Measurements from ENCODE around the gene RNU1-1.
"Not testable (repeated sequence)": the region's sequence is repeated elsewhere in the genome, so short reads cannot be mapped to it uniquely, and the experiment has no call there.

RNU1-1 gene

GRCh38 chr1:16491056-16491675, 22.9 kb downstream of the RNU1-1 start:
- DNase-seq: no peak

DNA sequence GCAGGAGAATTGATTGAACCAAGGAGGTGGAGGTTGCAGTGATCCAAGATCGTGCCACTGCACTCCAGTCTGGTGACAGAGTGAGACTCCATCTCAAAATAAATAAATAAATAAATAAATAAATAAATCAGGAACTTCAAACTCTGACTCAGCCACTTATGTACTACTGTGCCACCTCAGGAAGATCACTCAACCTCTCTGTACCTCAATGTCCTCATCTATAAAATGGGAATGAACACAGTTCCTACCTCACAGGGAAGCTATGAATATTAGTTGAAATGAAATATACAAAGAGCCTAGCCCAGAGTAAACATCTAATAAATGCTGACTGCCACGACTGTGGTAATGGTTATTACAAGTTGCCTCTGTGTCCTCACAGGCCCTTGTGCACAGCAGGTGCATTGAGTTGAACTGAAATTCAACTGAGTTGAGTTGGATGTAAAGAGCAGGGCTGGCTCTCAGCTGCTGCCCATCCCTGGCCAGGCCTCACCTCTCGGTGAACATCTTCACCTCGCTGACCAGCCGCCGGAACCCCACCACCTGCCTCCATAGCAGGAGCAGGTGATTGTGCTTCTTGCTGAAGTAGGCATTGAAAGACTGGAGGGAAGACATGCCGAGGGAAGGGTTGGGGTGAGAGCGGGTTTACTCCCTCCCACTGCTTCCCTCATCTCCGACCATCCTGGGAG, 24.7 kb downstream of the RNU1-1 start:
- DNase-seq: not testable (repeated sequence)

GRCh38 chr1:16487011-16487410, 27.1 kb downstream of the RNU1-1 start:
- not testable (repeated sequence) for DNase-seq

DNA sequence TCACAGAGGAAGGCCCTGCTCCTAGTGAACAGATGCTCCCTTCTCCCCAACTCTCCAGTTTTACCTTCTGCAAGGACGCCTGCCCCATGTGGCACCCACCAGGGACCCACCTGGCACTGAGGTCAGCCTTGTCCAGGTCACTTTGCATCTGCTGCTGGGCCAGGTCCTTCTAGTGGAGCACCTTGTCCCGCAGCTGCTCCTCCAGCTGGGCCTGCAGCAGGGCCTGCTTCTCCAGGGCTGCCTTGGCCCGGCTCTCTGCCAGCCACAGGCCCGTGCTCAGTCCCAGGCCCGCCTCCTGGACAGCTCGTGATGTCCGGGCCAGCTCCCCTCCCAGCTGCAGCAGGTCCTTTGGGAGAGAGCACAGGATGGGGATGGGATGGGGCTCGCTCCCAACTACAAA, 27.8 kb downstream of the RNU1-1 start:
- not testable (repeated sequence) for DNase-seq

DNA sequence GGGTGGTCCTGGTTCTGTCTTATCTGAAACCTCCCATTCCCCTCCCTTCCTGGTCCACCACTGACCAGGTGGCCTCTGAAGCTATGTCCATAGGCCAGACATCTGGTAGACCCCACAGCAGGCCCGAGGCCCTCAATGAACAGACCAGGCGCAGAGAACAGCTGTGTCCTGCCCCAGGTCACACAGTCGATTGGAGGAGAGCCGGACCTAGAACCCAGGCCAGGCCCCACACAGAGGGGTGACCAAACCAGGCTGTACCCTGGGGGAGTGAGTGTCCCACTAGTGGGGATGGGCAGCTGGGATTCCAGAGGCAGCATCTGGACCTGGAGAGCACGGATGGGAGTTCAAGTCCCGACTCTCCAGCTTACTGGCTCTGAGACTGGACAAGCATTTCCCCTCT, 29.2 kb downstream of the RNU1-1 start:
- DNase-seq: no peak

DNA sequence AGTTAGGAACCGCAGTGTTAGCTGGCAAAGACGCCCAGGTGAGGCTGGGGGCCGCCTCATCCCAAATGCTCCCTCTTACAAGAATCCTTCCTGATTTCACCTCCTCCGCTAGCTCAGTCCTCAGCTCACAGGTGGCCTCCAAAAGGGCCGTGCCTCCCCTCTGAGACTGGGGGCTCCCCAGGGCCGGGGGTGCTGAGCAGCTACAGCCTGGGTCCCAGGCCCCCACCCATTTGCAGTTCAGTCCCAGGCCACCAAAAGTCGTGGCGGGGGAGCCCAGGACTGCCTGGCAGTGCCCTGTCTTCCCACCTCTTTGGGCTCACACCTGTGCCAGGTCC, 29.6 kb downstream of the RNU1-1 start:
- DNase-seq: no peak

GRCh38 chr1:16483639-16484500, 30.2 kb downstream of the RNU1-1 start:
- not testable (repeated sequence) for DNase-seq

GRCh38 chr1:16483146-16483545, 30.9 kb downstream of the RNU1-1 start:
- DNase-seq: not testable (repeated sequence)

- DNase-seq: no peak
Measured at GRCh38 chr1:16478091-16478490, 36.0 kb downstream of the RNU1-1 start.

GRCh38 chr1:16475771-16476770, 38.0 kb downstream of the RNU1-1 start:
- not testable (repeated sequence) for DNase-seq

DNA sequence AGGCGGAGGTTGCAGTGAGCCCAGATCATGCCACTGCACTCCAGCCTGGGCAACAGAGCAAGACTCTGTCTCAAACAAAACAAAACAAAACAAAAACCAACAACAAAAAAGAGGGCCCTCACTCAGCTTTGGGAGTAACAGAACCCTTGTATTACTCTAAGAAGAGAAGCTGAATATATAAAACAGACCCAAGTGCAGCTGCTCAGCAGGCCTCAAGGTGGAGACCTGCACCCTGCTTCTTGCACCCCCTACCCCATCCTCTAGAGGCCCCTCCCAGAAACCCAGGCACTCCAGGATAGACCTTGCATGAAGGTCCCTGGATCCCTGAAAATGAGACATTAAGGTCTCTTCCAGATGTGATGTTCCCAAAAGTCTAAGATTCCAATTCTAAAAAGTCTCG, 39.2 kb downstream of the RNU1-1 start:
- DNase-seq: not testable (repeated sequence)

DNA sequence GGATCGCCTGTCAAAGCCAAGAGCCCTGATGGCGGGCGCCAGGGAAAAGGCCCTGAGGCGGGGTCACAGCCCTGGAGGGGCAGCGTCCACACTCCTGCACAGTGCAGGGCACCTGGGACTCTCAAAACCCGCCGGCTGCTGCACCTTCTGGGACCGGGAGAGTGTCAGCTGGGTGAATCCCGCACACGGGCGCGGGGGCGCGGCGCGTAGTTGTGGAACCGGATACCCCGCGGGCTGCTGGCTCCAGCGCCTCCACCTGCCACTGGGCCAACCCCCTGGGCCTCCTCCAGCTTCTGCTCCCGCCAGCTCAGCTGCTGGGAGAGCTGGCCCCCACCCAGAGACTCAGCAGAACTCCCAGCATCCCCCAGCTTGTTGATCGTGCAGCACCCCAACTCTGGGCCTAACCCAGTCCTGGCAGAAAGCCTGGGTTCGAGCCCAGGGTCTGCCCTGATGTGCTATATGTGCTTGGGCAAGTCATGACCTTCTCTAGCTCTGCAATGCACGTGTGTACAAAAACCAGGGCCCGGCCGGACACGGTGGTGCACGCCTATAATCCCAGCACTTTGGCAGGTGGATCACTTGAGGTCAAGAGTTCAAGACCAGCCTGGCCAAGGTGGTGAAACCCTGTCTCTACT, 39.8 kb downstream of the RNU1-1 start:
- no peak for DNase-seq

DNA sequence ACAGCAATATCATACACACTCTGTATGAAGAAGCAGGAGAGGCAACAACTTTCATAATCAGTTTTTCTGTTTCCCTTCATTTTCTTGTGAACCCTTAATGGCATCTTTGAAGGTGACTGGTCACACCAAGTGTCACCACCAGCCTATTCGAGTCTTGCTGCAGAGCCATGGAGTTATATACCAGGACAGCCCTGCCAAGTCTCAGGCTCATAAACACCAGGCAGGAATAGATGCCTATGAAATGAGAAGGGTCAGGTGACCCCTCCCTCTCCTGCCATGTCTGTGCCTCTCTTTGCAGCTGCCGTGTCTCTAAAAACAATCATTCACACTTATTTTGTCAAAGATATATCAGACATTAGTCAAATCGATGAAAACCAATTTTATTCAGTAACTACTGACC, 45.5 kb downstream of the RNU1-1 start:
- no peak for DNase-seq

GRCh38 chr1:16464917-16465625, 49.0 kb downstream of the RNU1-1 start:
- DNase-seq: no peak

All from DMS79 (cell line).